IMR-90 (cell line): Measurements from ENCODE around the gene CDH23. TPM values are rescaled to one million over a fixed set of nuclear protein-coding genes. Genes with fewer than 3 reads are reported as not detected.

Source experiments
- ATAC-seq: fragments of 200-7000 bp; cut with Tn5 transposase; 2 replicates; pipeline ENCODE4 v1.9.1; 2020; ENCODE audit warnings: low read depth, mild to moderate bottlenecking, moderate library complexity
- BruUV-seq: library from RNA; stranded (reverse); fragments of 400-500 nt; replicated peaks from 2 replicates; lab custom pipeline; 2021; lab: Mats Ljungman, UMichigan
- CTCF ChIA-PET: fragments of 300-600 bp; formaldehyde crosslinking; extraction: SDS; loops from one replicate; lab custom pipeline; 2021; ENCODE audit warnings: antibody characterized with exemption; lab: Yijun Ruan, JAX
- POLR2A ChIA-PET: fragments of 300-600 bp; sonication (Branson Sonifier 250); formaldehyde crosslinking; loops from one replicate; lab custom pipeline; 2022; ENCODE audit warnings: antibody characterized with exemption; ENCODE audit not compliant: unreplicated experiment; lab: Charles Lee
- DNase-seq: peaks from one replicate; pipeline ENCODE4 v3.0.0; 2013
- H2AFZ ChIP-seq: replicated peaks from 2 replicates; pipeline ENCODE3; 2013; ENCODE audit warnings: low read length, mild to moderate bottlenecking; ENCODE audit not compliant: poor library complexity
- H2AK5ac ChIP-seq: 2 replicates; pipeline ENCODE4 v1.6.1; 2013; ENCODE audit warnings: low read depth, low read length, inconsistent platforms
- H2AK9ac ChIP-seq: replicated peaks from 2 replicates; pipeline ENCODE3; 2013; ENCODE audit warnings: mild to moderate bottlenecking, low read depth, low read length, moderate library complexity; ENCODE audit not compliant: poor library complexity
- H2BK120ac ChIP-seq: 2 replicates; pipeline ENCODE4 v1.6.1; 2013; ENCODE audit warnings: low read depth, low read length, inconsistent platforms
- H2BK15ac ChIP-seq: 3 replicates; pipeline ENCODE4 v1.6.1; 2013; ENCODE audit warnings: low read depth, low read length, inconsistent platforms
- H2BK20ac ChIP-seq: 2 replicates; pipeline ENCODE4 v1.6.1; 2013; ENCODE audit warnings: low read depth, mild to moderate bottlenecking, inconsistent platforms, low read length, moderate library complexity
- H2BK5ac ChIP-seq: 2 replicates; pipeline ENCODE4 v1.6.1; 2013; ENCODE audit warnings: mild to moderate bottlenecking, low read depth, low read length, inconsistent platforms; ENCODE audit not compliant: poor library complexity, severe bottlenecking
- H3K14ac ChIP-seq: replicated peaks from 2 replicates; pipeline ENCODE4 v1.6.1; 2013; ENCODE audit warnings: low read depth, low read length, inconsistent platforms
- H3K18ac ChIP-seq: 2 replicates; pipeline ENCODE4 v1.6.1; 2013; ENCODE audit warnings: low read depth, low read length, control low read depth
- H3K23ac ChIP-seq: 2 replicates; pipeline ENCODE4 v1.6.1; 2013; ENCODE audit warnings: low read depth, low read length, inconsistent platforms
- H3K27ac ChIP-seq: 2 replicates; pipeline ENCODE4 v1.5.1; 2013; ENCODE audit warnings: mild to moderate bottlenecking, control low read depth, low read length; ENCODE audit not compliant: insufficient read depth
- H3K27me3 ChIP-seq: 2 replicates; pipeline ENCODE4 v1.6.1; 2013; ENCODE audit warnings: low read length; ENCODE audit not compliant: control insufficient read depth, insufficient read depth
- H3K36me3 ChIP-seq: 2 replicates; pipeline ENCODE4 v1.6.1; 2013; ENCODE audit warnings: low read length, mixed read lengths; ENCODE audit not compliant: control insufficient read depth, insufficient read depth
- H3K4ac ChIP-seq: 2 replicates; pipeline ENCODE4 v1.6.1; 2013; ENCODE audit warnings: low read depth, low read length, inconsistent platforms
- H3K4me1 ChIP-seq: 2 replicates; pipeline ENCODE4 v1.6.1; 2013; ENCODE audit warnings: low read length, mixed read lengths; ENCODE audit not compliant: control insufficient read depth, insufficient read depth
- H3K4me2 ChIP-seq: 2 replicates; pipeline ENCODE4 v1.6.1; 2013; ENCODE audit warnings: low read depth, mild to moderate bottlenecking, control low read depth, low read length, moderate library complexity
- H3K4me3 ChIP-seq: 2 replicates; pipeline ENCODE4 v1.5.1; 2013; ENCODE audit warnings: low read depth, mild to moderate bottlenecking, control low read depth, low read length, moderate library complexity; ENCODE audit not compliant: insufficient read depth
- H3K56ac ChIP-seq: 2 replicates; pipeline ENCODE4 v1.6.1; 2013; ENCODE audit warnings: low read length, inconsistent platforms; ENCODE audit not compliant: insufficient read depth; ENCODE audit errors: extremely low read depth
- H3K79me1 ChIP-seq, 2 experiments: 2 replicates each; pipeline ENCODE4 v1.6.1; 2013; ENCODE audit warnings: low read length in 2 of 2, inconsistent platforms in 1 of 2, low read depth in 1 of 2
- H3K9ac ChIP-seq: 2 replicates; pipeline ENCODE4 v1.6.1; 2013; ENCODE audit warnings: low read depth, low read length, control low read depth
- H3K9me1 ChIP-seq: 2 replicates; pipeline ENCODE4 v1.6.1; 2013; ENCODE audit warnings: low read length, inconsistent platforms; ENCODE audit not compliant: insufficient read depth
- H3K9me3 ChIP-seq: 2 replicates; pipeline ENCODE4 v1.6.1; 2013; ENCODE audit warnings: low read length; ENCODE audit not compliant: control insufficient read depth, insufficient read depth
- H4K20me1 ChIP-seq: 2 replicates; pipeline ENCODE4 v1.6.1; 2013; ENCODE audit warnings: low read length, inconsistent platforms; ENCODE audit not compliant: insufficient read depth
- H4K5ac ChIP-seq: 2 replicates; pipeline ENCODE4 v1.6.1; 2013; ENCODE audit warnings: mild to moderate bottlenecking, low read depth, low read length, control low read depth
- H4K8ac ChIP-seq, 2 experiments: 2 replicates each; pipeline ENCODE4 v1.6.1; 2013; ENCODE audit warnings: low read depth in 2 of 2, low read length in 2 of 2, control low read depth in 1 of 2, inconsistent platforms in 1 of 2
- H4K91ac ChIP-seq: 2 replicates; pipeline ENCODE4 v1.6.1; 2013; ENCODE audit warnings: low read depth, low read length, inconsistent platforms; ENCODE audit not compliant: insufficient read depth
- CEBPB ChIP-seq: IDR thresholded peaks from 2 replicates; pipeline ENCODE4 v1.6.1; 2012; ENCODE audit warnings: low read depth, low read length, improper control_type of control experiment
- CTCF ChIP-seq: conservative IDR thresholded peaks from 2 replicates; pipeline ENCODE4 v1.5.1; 2012; ENCODE audit warnings: mild to moderate bottlenecking, low read depth, low read length, improper control_type of control experiment
- MAFK ChIP-seq: IDR thresholded peaks from 2 replicates; pipeline ENCODE4 v1.6.1; 2012; ENCODE audit warnings: low read depth, low read length, improper control_type of control experiment
- MXI1 ChIP-seq: IDR thresholded peaks from 2 replicates; pipeline ENCODE4 v1.6.1; 2012; ENCODE audit warnings: low read depth, mild to moderate bottlenecking, low read length, moderate library complexity, borderline replicate concordance
- RAD21 ChIP-seq: IDR thresholded peaks from 2 replicates; pipeline ENCODE4 v1.6.1; 2012; ENCODE audit warnings: low read length, improper control_type of control experiment
- RCOR1 ChIP-seq: IDR thresholded peaks from 2 replicates; pipeline ENCODE4 v1.6.1; 2012; ENCODE audit warnings: mild to moderate bottlenecking, low read length, improper control_type of control experiment; ENCODE audit not compliant: insufficient replicate concordance
- RFX5 ChIP-seq: IDR thresholded peaks from 2 replicates; pipeline ENCODE4 v1.8.0; 2012; ENCODE audit warnings: low read depth, mild to moderate bottlenecking, low read length, moderate library complexity
- WGBS, 2 experiments: methylation state at CpG; one replicate each; pipeline versions ENCODE4 v1.1.5 to v1.1.7; 2013; ENCODE audit warnings: missing lambda C conversion rate in 2 of 2; ENCODE audit not compliant: insufficient read length in 1 of 2; ENCODE audit errors: extremely low coverage in 2 of 2; 5-methylcytosine and 5-hydroxymethylcytosine counted together
- dilution Hi-C: fragments of 300-500 bp; cut with HindIII; formaldehyde crosslinking; loops from one replicate; pipeline ENCODE4 v1.14.3; 2018; ENCODE audit warnings: low sequenced_read_pairs; ENCODE audit not compliant: unreplicated experiment
- in situ Hi-C: fragments of 300-500 bp; cut with MboI; formaldehyde crosslinking; loops from 3 replicates; pipeline ENCODE4 v1.14.3; 2019; ENCODE audit warnings: low sequenced_read_pairs, inconsistent platforms, mixed read lengths
- intact Hi-C: fragments of 100-400 bp; cut with micrococcal nuclease; formaldehyde crosslinking; loops from 2 replicates; pipeline ENCODE4 v1.10.0; 2022
- polyA plus RNA-seq, 3 experiments: library from polyadenylated mRNA; depleted of rRNA; stranded (reverse); fragments of >200 nt; gene quantifications; 2 replicates each; pipeline ENCODE4 v1.2.3, GENCODE V29; 2012; ENCODE audit warnings: low replicate concordance in 1 of 3
- total RNA-seq: library from RNA; depleted of rRNA; stranded (reverse); fragments of >200 nt; gene quantifications from 2 replicates; pipeline ENCODE4 v1.2.3, GENCODE V29; 2012

CDH23 gene
- total and polyA plus RNA-seq, 2 of the 4 experiments (the other 2 are of a cell fraction), result under 0.01 to 0.03 TPM

- POLR2A ChIA-PET, result no interaction called here
- Histone ChIP-seq H3K4me3 (no peak overlapping the region), H4K8ac (no peak overlapping the region), H2BK120ac (no peak overlapping the region), H3K9me3 (no peaks in the 10 kb centered on the region), H2AFZ (no peak overlapping the region), H3K79me1 (no peaks in the 10 kb centered on the region), H3K27me3 (peaks cover 41% of the 10 kb centered on the region), H4K20me1 (no peaks in the 10 kb centered on the region), H3K56ac (no peak overlapping the region), H3K18ac (no peak overlapping the region), H2AK9ac (no peak overlapping the region), H3K14ac (no peak overlapping the region), H3K36me3 (no peaks in the 10 kb centered on the region), H4K91ac (no peak overlapping the region), H2BK5ac (no peak overlapping the region), H3K4me1 (no peaks in the 10 kb centered on the region), H3K9me1 (no peaks in the 10 kb centered on the region), H3K4ac (no peak overlapping the region), H3K9ac (no peak overlapping the region), H3K4me2 (no peak overlapping the region), H2AK5ac (no peak overlapping the region), H2BK15ac (no peak overlapping the region), H3K27ac (no peak overlapping the region), H2BK20ac (no peak overlapping the region), H4K5ac (no peak overlapping the region), H3K23ac (no peak overlapping the region)
- no CpG with 5 or more reads among the region's 4 CpGs for WGBS, 2 experiments
- ATAC-seq (no peak), DNase-seq (no peak)
- no peak for TF ChIP-seq MAFK
- no peak for TF ChIP-seq CEBPB
- TF ChIP-seq MXI1, result no peak
- no peak for TF ChIP-seq RFX5
- TF ChIP-seq CTCF, result no peak
- no peak for TF ChIP-seq RCOR1
- TF ChIP-seq RAD21, result no peak
- CTCF ChIA-PET, result no interaction called here
- in situ Hi-C loops, result no loop called here
- dilution Hi-C loops, result no loop called here
- intact Hi-C loops, result no loop called here
- BruUV-seq, result no TSS peak
These were observed 40.9 kb downstream of the CDH23 start for GRCh38 chr10:71437537-71438092.
